Neutrophil (primary cell): ENCODE measurements around the gene MYO3B.
"Not testable (repeated sequence)": the region's sequence is repeated elsewhere in the genome, so short reads cannot be mapped to it uniquely, and the experiment has no call there.

Experiments
- H3K27ac ChIP-seq: fragments of 200-600 bp; sonication (generic); 2 replicates; pipeline ENCODE4 v1.5.1; 2016; ENCODE audit warnings: mild to moderate bottlenecking, moderate library complexity
- H3K27me3 ChIP-seq: fragments of 200-600 bp; sonication (generic); 2 replicates; pipeline ENCODE4 v1.6.0; 2016; ENCODE audit warnings: mild to moderate bottlenecking
- H3K36me3 ChIP-seq: fragments of 200-600 bp; sonication (generic); 2 replicates; pipeline ENCODE4 v1.5.1; 2017
- H3K4me1 ChIP-seq, 2 experiments: fragments of 200-600 bp in 1 of 2; sonication (generic) in 1 of 2; 1 replicate in 1 of 2; 2 replicates in 1 of 2; pipeline versions ENCODE4 v1.5.1 to v1.6.1; 2013 to 2016; ENCODE audit warnings: low read depth in 1 of 2, low read length in 1 of 2, mild to moderate bottlenecking in 1 of 2, moderate library complexity in 1 of 2; ENCODE audit not compliant: control insufficient read depth in 1 of 2, insufficient read depth in 1 of 2
- H3K4me3 ChIP-seq, 2 experiments: fragments of 200-600 bp in 1 of 2; sonication (generic) in 1 of 2; 1 replicate in 1 of 2; 2 replicates in 1 of 2; pipeline ENCODE4 v1.5.1; 2013 to 2016; ENCODE audit warnings: low read depth in 1 of 2, low read length in 1 of 2, mild to moderate bottlenecking in 1 of 2, moderate library complexity in 1 of 2
- H3K9me3 ChIP-seq: fragments of 200-600 bp; sonication (generic); 2 replicates; pipeline ENCODE4 v1.5.1; 2016
- TF ChIP-seq, protein P1 (sequence below): fragments of 200-600 bp; sonication (generic); IDR thresholded peaks from 2 replicates; pipeline ENCODE4 v1.5.1; 2016; ENCODE audit warnings: antibody characterized with exemption

Gene MYO3B

DNA sequence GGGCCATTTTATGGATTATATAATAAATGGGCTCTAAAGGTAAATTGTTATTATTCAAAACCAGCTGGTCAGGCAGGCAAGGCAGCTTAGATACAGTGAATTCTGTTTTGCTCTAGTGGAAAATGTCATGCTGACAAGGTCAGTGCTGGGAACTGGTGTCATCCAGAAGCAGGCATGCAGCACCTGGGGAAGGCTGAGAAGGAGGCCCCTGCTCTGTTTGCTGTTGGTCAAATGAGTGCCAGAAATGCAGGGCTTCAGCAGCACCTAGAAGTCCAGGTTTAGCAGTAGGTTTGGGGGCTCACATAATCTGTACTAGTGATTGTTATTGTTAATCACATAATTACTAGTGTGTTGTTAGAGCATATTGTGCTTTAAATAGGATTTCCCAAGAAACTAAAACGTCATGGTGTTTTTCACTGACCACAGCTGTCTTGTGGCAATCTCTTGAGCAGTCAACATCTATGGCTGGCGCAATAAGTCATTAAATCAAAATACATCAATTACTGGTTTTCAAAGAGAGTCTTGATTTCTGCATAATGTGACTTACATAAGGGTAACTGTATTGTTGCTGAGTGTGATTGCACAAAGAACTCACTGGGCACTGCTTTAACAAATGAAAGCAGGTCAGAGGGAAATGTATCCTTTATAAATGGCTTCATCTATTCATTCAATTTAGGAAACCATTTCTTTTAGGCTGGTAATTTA lies 99.1 kb downstream of the MYO3B start:
- H3K4me1 ChIP-seq, result no peaks in the 10 kb centered on the region
- H3K36me3 ChIP-seq, result no peaks in the 10 kb centered on the region
- no peak overlapping the region for H3K27ac ChIP-seq
- H3K27me3 ChIP-seq, result peaks cover 53% of the 10 kb centered on the region
- no peak overlapping the region for H3K4me3 ChIP-seq
- TF ChIP-seq, protein P1, sequence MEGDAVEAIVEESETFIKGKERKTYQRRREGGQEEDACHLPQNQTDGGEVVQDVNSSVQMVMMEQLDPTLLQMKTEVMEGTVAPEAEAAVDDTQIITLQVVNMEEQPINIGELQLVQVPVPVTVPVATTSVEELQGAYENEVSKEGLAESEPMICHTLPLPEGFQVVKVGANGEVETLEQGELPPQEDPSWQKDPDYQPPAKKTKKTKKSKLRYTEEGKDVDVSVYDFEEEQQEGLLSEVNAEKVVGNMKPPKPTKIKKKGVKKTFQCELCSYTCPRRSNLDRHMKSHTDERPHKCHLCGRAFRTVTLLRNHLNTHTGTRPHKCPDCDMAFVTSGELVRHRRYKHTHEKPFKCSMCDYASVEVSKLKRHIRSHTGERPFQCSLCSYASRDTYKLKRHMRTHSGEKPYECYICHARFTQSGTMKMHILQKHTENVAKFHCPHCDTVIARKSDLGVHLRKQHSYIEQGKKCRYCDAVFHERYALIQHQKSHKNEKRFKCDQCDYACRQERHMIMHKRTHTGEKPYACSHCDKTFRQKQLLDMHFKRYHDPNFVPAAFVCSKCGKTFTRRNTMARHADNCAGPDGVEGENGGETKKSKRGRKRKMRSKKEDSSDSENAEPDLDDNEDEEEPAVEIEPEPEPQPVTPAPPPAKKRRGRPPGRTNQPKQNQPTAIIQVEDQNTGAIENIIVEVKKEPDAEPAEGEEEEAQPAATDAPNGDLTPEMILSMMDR, result no peak
- H3K9me3 ChIP-seq, result no peaks in the 10 kb centered on the region

DNA sequence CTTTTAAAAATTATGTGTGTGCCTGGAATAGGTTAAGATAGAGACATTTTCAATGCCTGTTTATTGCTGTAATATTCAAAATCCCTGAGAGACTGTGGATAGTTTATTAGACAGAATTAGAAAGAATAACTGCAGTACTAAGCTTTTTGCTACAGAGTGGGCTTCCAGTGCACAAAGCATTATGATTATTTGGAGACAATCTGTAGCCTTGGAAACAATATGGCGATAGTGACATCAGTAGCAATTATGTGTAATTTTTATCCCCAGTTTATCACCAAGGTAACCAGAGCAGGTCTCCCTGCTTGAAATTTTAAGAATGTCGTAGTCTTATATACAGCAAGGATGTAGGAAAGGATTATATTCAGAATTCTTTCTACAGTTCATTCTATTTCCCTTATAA lies 100.0 kb downstream of the MYO3B start:
- no peaks in the 10 kb centered on the region for H3K9me3 ChIP-seq
- no peaks in the 10 kb centered on the region for H3K4me1 ChIP-seq
- no peak overlapping the region for H3K4me3 ChIP-seq
- no peaks in the 10 kb centered on the region for H3K36me3 ChIP-seq
- peaks cover 53% of the 10 kb centered on the region for H3K27me3 ChIP-seq
- TF ChIP-seq, protein P1, result no peak
- H3K27ac ChIP-seq, result no peak overlapping the region

DNA sequence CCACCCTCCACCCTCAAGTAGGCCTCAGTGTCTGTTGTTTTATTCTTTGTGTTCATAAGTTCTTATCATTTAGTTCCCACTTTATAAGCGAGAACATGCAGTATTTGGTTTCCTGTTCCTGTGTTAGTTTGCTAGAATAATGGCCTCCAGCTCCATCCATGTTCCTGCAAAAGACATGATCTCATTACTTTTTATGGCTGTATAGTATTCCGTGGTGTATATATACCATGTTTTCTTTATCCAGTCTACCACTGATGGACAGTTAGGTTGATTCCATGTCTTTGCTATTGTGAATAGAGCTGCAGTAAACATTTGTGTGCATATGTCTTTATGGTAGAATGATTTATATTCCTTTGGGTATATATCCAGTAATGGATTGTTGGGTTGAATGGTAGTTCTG lies 101.7 kb downstream of the MYO3B start:
- H3K4me1 ChIP-seq, H3K4me3 ChIP-seq, H3K36me3 ChIP-seq, H3K27ac ChIP-seq, H3K9me3 ChIP-seq: not testable (repeated sequence)
- H3K27me3 ChIP-seq, result peaks cover 39% of the 10 kb centered on the region

DNA sequence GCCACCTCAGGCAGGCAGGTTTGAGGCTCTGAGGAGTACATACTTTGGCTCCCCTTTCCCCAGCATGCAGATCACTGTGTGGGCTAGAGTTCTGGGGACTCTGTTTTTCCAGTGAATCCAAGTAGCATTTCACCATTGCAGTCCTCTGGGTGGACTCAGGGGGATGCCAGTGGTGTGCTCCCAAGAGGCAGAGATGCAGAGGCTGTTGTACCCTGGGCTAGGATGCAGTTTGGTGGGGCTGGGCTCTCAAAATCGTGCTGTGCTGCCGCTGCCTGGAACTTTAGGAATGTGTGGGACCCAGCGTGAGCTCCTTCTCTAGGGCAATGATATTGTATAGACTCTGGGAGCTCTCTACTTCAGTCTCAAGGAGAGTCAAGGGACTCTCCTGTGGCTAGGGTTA lies 104.9 kb downstream of the MYO3B start:
- Histone ChIP-seq H3K36me3 (no peaks in the 10 kb centered on the region), H3K27me3 (peaks cover 11% of the 10 kb centered on the region), H3K9me3 (no peaks in the 10 kb centered on the region), H3K27ac (no peak overlapping the region), H3K4me3 (no peak overlapping the region), H3K4me1 (no peaks in the 10 kb centered on the region)
- TF ChIP-seq, protein P1, result no peak

DNA sequence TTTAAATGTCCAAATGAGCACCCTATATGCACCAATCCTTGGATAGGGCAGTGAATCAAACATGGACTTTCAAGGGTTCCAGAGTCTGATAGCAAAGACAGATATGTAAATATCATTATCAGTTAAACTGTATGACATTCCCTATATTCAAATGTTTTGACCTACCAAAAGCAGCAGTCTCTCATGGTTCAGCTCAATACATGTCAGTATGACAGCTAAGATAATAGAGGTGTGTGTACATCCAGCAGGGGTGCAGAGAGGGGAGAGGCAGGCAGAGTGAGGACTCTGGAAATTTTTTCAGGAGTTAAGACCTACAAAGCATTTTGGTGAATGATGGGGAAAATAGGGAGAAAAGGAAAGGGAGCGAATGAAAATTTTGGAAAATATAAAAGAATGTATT lies 106.3 kb downstream of the MYO3B start:
- H3K4me3 ChIP-seq, result no peak overlapping the region
- no peaks in the 10 kb centered on the region for H3K36me3 ChIP-seq
- no peak overlapping the region for H3K27ac ChIP-seq
- TF ChIP-seq, protein P1, result no peak
- no peaks in the 10 kb centered on the region for H3K9me3 ChIP-seq
- H3K4me1 ChIP-seq, result no peaks in the 10 kb centered on the region
- no peaks in the 10 kb centered on the region for H3K27me3 ChIP-seq

DNA sequence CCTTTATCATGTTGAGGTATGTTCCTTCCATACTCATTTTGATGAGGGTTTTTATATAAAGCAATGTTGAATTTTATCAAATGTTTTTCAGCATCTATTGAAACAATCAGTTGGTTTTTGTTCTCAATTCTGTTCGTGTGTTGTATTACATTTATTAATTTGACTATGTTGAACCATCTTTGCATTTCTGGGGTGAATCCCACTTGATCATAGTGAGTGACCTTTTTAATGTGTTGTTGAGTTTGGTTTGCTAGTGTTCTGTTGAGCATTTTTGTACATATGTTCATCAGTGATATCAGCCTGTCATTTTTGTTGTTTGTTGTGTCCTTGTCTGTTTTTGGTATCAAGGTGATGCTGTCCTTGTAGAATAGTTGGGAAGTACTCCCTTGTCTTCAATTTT lies 110.9 kb downstream of the MYO3B start:
- TF ChIP-seq, protein P1, result no peak
- no peaks in the 10 kb centered on the region for H3K4me1 ChIP-seq
- H3K36me3 ChIP-seq, result no peaks in the 10 kb centered on the region
- no peaks in the 10 kb centered on the region for H3K27me3 ChIP-seq
- no peak overlapping the region for H3K27ac ChIP-seq
- no peak overlapping the region for H3K4me3 ChIP-seq
- no peaks in the 10 kb centered on the region for H3K9me3 ChIP-seq
